HFF-Myc (cell line): ENCODE measurements around the gene PKIG.
A peak's percentile ranks its signal among the peaks of the same experiment; 100 is the strongest.
"Not testable (repeated sequence)": the region's sequence is repeated elsewhere in the genome, so short reads cannot be mapped to it uniquely, and the experiment has no call there.

Source experiments
- DNase-seq: peaks from one replicate; pipeline ENCODE4 v3.0.0-alpha.2; 2011; ENCODE audit warnings: low read depth; ENCODE audit errors: extremely low read depth
- H3K4me3 ChIP-seq: replicated peaks from 2 replicates; pipeline ENCODE4 v1.5.1; 2011; ENCODE audit warnings: low read depth, mild to moderate bottlenecking, control low read depth, low read length
- TF ChIP-seq, protein P1 (sequence below): IDR thresholded peaks from 2 replicates; pipeline ENCODE4 v1.5.1; 2012; ENCODE audit warnings: mild to moderate bottlenecking, low read depth, low read length, control low read depth; ENCODE audit errors: missing control alignments

PKIG gene

DNA sequence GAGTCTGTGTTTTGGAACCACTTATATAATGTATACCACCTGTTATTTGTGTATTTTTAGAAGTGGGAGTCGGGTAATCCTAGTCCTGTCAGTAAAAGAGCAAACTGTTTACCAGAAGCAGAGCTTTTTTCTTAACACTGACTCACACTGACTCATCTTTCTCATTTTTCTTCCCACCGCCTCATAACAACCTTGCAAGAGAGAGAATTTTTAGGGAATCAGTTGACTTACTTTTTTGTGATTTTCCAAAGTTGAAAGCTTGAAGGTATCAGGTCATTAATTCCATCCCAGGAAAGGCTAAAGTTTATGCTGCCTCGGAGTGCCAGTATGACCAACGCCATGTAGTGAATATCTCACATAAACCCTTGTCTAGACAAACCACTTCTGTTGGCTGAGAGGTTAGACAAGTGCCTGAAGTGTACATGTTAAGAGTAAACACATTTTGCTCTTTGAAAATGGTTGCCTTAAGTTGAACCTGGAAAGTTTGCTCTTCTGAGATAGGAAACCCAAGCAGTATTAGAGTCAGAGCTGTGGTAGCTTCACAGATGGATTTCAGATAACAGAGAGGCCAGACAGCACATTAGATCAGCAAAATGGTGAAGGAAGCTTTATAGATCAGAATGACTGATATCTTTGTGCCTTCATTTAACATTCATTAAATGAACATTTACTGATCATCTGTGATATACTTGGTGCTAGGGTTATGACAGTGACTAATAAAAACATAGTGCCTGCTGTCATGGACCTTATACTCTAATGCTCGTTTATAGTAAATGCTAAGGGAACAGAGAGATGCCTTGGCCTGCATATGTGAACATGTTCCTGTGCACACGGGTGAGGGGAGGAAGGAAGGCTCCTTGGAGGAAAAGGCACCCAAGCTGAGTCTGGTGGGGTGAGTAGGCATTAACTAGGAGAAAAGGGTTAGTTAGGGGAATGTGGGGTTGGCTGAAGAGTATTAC lies 29.1 kb upstream of the PKIG start:
- H3K4me3 ChIP-seq = no peak overlapping the region
- TF ChIP-seq, protein P1, sequence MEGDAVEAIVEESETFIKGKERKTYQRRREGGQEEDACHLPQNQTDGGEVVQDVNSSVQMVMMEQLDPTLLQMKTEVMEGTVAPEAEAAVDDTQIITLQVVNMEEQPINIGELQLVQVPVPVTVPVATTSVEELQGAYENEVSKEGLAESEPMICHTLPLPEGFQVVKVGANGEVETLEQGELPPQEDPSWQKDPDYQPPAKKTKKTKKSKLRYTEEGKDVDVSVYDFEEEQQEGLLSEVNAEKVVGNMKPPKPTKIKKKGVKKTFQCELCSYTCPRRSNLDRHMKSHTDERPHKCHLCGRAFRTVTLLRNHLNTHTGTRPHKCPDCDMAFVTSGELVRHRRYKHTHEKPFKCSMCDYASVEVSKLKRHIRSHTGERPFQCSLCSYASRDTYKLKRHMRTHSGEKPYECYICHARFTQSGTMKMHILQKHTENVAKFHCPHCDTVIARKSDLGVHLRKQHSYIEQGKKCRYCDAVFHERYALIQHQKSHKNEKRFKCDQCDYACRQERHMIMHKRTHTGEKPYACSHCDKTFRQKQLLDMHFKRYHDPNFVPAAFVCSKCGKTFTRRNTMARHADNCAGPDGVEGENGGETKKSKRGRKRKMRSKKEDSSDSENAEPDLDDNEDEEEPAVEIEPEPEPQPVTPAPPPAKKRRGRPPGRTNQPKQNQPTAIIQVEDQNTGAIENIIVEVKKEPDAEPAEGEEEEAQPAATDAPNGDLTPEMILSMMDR = no peak
- peak; percentile 84 for DNase-seq

DNA sequence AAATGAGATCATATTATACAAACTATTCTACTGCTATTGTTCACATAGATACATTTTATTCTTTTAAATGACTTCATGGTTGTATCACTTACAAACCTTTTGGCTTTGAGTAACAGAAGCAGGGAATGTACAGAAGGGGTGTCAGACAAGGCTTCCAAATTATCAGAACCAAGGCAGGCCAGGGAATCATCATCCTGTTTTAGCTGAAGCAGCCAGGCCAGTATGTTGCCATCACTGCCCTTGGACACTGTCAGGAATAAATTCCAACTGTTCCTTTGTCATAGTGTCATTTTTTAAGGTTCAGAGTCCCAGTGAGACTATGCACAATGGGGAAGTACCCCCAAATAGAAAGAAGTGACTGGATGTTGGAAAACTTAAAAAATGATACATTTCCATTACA lies 23.1 kb upstream of the PKIG start:
- no peak overlapping the region for H3K4me3 ChIP-seq
- no peak for DNase-seq
- TF ChIP-seq, protein P1 = no peak

DNA sequence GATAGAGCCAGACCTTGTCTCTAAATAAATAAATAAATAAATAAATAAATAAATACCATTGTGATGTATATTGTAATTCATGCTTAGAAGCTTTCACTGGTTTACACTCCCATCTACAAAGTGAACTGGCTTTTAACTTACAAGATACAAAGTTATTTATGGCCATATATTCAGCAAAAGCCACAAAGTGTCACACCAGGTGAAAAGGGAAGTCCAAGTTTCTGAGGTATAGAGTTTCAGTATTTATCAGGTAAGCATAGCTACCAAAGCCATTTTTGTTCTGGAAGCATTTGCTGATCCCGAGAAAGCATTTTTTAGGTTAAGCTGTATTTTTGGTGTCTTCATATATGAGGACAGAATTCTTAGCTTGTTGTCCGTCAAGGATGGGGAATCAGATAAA lies 22.1 kb upstream of the PKIG start:
- TF ChIP-seq, protein P1 = no peak
- DNase-seq = no peak
- no peak overlapping the region for H3K4me3 ChIP-seq

DNA sequence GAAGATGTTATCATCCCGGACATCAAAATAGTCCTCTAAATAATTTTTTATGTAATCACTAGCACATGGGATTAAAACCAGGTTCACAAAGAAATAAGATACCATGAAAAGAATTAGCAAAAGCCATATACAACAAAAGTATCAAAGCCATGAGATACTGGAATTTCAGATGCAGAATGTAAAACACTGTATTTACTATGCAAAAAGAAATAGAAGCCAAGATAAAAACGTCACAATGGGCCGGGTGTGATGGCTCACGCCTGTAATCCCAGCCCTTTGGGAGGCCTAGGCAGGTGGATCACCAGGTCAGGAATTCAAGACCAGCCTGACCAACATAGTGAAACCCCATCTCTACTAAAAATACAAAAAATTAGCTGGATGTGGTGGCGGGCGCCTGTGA lies 21.6 kb upstream of the PKIG start:
- DNase-seq, H3K4me3 ChIP-seq: not testable (repeated sequence)

DNA sequence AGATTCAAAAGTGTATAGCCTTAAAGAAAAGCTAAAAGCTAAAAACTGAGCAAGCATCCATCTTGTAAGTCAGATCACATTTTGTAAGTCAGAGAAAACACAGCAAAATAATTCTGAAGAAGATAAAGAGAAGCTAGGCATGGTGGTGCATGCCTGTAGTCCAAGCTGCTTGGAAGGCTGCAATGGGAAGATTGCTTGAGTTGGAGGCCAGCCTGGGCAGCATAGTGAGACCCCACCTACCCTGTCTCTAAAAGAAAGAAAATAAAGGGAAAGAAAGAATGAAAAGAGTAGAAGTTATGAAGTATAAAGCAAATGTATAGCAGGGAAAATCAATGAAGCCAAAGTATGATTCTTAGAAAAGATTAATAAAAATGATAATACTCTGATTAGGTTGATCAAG lies 20.5 kb upstream of the PKIG start:
- DNase-seq = no peak
- H3K4me3 ChIP-seq = no peak overlapping the region
- TF ChIP-seq, protein P1 = no peak

DNA sequence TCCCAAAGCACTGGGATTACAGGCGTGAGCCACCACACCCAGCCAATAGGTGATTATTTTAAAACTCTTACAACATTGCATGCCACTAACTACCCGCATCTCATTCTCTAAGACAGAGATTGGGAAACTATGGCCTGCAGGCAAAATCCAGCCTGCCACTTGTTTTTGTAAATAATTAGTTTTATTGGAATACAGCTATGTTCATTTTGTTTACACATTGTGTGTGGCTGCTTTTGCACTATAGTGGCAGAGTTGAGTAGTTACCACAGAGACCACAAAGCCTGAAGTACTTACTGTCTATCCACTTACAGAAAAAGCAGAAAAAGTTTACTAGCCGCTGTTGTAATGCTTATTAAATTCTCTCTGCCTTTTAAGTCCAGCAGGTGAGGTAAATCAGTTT lies 16.4 kb upstream of the PKIG start:
- TF ChIP-seq, protein P1 = no peak
- H3K4me3 ChIP-seq = no peak overlapping the region
- DNase-seq = no peak

DNA sequence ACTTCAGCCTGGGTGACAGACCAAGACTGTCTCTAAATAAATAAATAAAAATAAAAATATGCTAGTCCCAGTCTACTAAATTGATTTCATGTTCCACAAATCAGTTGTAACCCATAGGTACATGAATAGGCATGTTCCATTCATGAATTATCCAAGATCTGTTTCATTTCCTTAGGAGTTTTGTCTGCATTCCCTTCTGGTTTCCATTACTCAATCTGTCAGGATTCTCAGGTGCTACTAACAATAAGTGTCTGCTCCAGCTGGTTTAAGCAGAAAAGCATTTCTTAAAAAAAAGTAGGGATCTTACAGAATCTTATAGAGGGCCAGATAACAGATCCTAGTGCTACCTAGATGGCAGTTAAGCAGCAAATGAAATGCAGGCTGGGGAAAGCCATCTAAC lies 15.6 kb upstream of the PKIG start:
- no peak overlapping the region for H3K4me3 ChIP-seq
- no peak for DNase-seq
- TF ChIP-seq, protein P1 = no peak
